Activated CD8-positive, alpha-beta T cell treated with anti-CD3 and anti-CD28 coated beads for 36 hours (primary cell): Measurements from ENCODE around the gene XRCC5. TPM values are rescaled to one million over a fixed set of nuclear protein-coding genes. Genes with fewer than 3 reads are reported as not detected.

Experiments used
- ATAC-seq: fragments of 200-7000 bp; cut with Tn5 transposase; one replicate; pipeline ENCODE4 v1.10.0; 2021; ENCODE audit warnings: mild to moderate bottlenecking, moderate library complexity
- CTCF ChIA-PET: fragments of 350-600 bp; sonication (Branson Sonifier 250); formaldehyde crosslinking; loops from one replicate; lab custom pipeline; 2021; ENCODE audit warnings: antibody characterized with exemption; lab: Charles Lee
- POLR2A ChIA-PET: fragments of 350-600 bp; sonication (Branson Sonifier 250); formaldehyde crosslinking; loops from one replicate; lab custom pipeline; 2021; ENCODE audit warnings: antibody characterized with exemption; lab: Charles Lee
- DNase-seq: peaks from one replicate; pipeline ENCODE4 v3.0.0-alpha.2; 2020
- H3K27ac Mint-ChIP-seq: one replicate; pipeline ENCODE4 v1.8.0; 2021; ENCODE audit warnings: mild to moderate bottlenecking, mixed read lengths
- H3K27me3 Mint-ChIP-seq: one replicate; pipeline ENCODE4 v1.8.0; 2021; ENCODE audit warnings: mixed read lengths
- H3K36me3 Mint-ChIP-seq: one replicate; pipeline ENCODE4 v1.8.0; 2021; ENCODE audit warnings: low read depth, mixed read lengths
- H3K4me1 Mint-ChIP-seq: one replicate; pipeline ENCODE4 v1.8.0; 2021; ENCODE audit warnings: low read depth, mixed read lengths
- H3K4me3 Mint-ChIP-seq: one replicate; pipeline ENCODE4 v1.8.0; 2021; ENCODE audit warnings: mild to moderate bottlenecking, moderate library complexity, mixed read lengths
- H3K9me3 Mint-ChIP-seq: one replicate; pipeline ENCODE4 v1.8.0; 2021; ENCODE audit warnings: mixed read lengths
- CTCF ChIP-seq: fragments of 200-600 bp; IDR thresholded peaks from one replicate; pipeline ENCODE4 v1.8.0; 2022; ENCODE audit warnings: antibody characterized with exemption, mild to moderate bottlenecking
- intact Hi-C: fragments of 100-400 bp; cut with micrococcal nuclease; formaldehyde crosslinking; loops from one replicate; pipeline ENCODE4 v1.10.0; 2022
- total RNA-seq, 2 experiments: library from RNA; stranded (reverse); gene quantifications; one replicate each; pipeline ENCODE4 v1.2.3, GENCODE V29; 2021

The XRCC5 gene
- total RNA-seq, 2 experiments from 2014 or later, result 541 to 544 TPM

DNA sequence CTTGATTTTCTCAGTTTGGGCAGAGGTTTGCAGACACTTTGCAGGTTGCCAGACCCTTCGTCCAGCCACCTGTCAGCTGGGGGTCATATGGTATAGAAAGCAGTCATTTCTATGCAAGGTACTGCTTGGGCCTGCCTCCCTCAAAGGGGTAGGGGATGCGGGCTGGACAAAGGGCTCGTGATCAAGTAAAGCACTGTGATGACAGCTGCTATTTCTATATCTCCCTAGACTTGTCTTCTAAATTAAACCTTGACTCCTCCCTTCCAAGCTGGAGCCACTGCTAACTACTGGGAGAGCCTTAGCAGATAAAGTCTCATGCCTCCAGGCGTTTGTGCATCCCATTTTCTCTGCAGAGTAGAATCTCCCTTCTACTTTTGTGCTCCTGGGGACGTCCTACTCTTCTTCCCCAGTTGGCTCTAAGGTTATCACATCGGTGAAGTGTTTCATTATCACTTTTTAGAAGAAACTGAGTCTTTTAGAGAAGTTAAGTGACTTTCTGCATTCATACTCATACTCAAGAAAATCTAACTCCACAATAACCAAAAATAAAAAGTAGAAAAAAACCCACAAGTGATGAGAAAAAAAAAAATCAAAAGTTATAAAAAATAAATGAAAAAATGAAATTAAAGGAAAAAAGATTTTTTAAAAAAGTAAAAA lies 710 bp upstream of the XRCC5 start:
- peak overlapping the region; percentile 98 for H3K27ac Mint-ChIP-seq
- ChIA-PET POLR2A (interaction anchor here (1.1 to 5.7 kb wide), 7 partner anchors 10 to 76 kb away, joined by 3 to 41 read pairs (median 15); partner anchors contain the start of genes PECR and TMEM169), CTCF (interaction anchor here (0.8 to 4.8 kb wide), 16 partner anchors 11 to 245 kb away, joined by 3 to 40 read pairs (median 4); partner anchors contain the start of genes PECR and TMEM169)
- peak overlapping the region; percentile 96 for H3K4me3 Mint-ChIP-seq
- H3K27me3 Mint-ChIP-seq, result no peaks in the 10 kb centered on the region
- no peak for ATAC-seq
- H3K4me1 Mint-ChIP-seq, result peaks cover 36% of the 10 kb centered on the region
- TF ChIP-seq CTCF, result no peak
- intact Hi-C loops, result no loop called here
- no peaks in the 10 kb centered on the region for H3K9me3 Mint-ChIP-seq
- peaks cover 39% of the 10 kb centered on the region for H3K36me3 Mint-ChIP-seq
- no peak for DNase-seq

DNA sequence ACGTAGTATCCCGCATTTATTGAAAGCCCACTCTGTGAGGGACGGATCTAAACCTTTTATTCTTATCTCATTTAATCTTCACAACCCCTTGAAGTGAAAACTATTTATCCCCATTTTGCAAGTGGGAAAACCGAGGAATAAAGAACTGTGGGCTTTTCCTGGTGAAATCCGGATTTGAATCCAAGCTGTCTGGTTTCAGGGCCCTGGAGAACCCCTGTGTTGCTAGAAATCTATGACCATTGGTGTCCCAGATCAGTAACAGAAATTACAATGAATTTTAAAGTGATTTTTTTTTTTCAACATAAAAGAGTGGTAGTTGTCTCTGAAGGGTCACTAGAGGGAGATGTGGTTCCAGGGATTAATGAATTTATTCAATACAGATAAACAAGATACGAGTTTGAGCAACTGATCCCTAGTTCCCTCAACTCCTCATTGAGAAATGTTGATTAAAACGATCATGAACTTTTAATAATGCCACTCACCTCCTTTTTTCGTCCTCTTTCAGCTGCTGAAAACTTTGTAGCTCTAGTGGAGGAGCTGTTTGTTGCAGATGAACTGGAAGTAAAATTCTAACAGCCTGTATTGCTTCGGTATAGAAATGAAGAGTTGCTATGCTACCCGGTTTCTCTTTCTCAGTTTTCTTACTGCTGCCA lies 940 bp downstream of the XRCC5 start:
- intact Hi-C loops, result loop anchor here (5.0 to 10.0 kb wide), 3 partner anchors 78 to 385 kb away; partner anchors contain the start of genes RPL37A and SMARCAL1
- Mint-ChIP-seq H3K4me3 (peak overlapping the region; percentile 96), H3K9me3 (no peaks in the 10 kb centered on the region), H3K27ac (peak overlapping the region; percentile 98), H3K36me3 (peaks cover 56% of the 10 kb centered on the region), H3K4me1 (peaks cover 50% of the 10 kb centered on the region), H3K27me3 (no peaks in the 10 kb centered on the region)
- POLR2A ChIA-PET, result interaction anchor here (0.6 to 5.7 kb wide), 14 partner anchors 8 to 112 kb away, joined by 3 to 41 read pairs (median 4); partner anchors contain the start of genes PECR and TMEM169
- CTCF ChIA-PET, result interaction anchor here (0.6 to 4.8 kb wide), 40 partner anchors 9 to 557 kb away, joined by 3 to 40 read pairs (median 4); partner anchors contain the start of genes MREG, PECR, RPL37A and TMEM169
- DNase-seq, result no peak
- peak; percentile 86 for TF ChIP-seq CTCF
- no peak for ATAC-seq

DNA sequence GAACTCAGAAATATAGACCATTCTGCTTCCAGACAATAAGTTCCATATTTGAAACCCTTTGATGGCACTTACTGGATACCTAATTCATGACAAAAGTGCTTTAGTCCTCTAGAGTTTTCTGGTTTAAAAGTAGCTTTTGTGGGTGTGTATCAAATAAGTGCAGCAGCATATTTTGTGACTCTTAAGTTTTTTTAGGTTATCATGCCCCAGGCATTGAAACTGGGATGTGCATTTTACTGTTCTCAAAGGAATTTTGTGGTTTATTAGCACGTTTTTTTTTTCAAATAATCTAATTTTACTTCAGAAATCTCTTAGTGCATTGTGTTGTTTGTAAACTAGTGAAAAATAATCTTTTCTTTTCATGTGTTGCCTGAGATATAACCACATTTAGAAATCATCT lies 1.5 kb downstream of the XRCC5 start:
- DNase-seq (no peak), ATAC-seq (no peak)
- Mint-ChIP-seq H3K27me3 (no peaks in the 10 kb centered on the region), H3K9me3 (no peaks in the 10 kb centered on the region), H3K27ac (peak overlapping the region; percentile 98), H3K4me3 (peak overlapping the region; percentile 96), H3K4me1 (peaks cover 54% of the 10 kb centered on the region), H3K36me3 (peaks cover 60% of the 10 kb centered on the region)
- TF ChIP-seq CTCF, result no peak
- ChIA-PET POLR2A (interaction anchor here (0.6 to 5.7 kb wide), 11 partner anchors 9 to 95 kb away, joined by 3 to 41 read pairs (median 5); partner anchors contain the start of genes PECR and TMEM169), CTCF (interaction anchor here (0.6 to 4.8 kb wide), 34 partner anchors 9 to 556 kb away, joined by 3 to 40 read pairs (median 4); partner anchors contain the start of genes MREG, PECR, RPL37A and TMEM169)
- intact Hi-C loops, result loop anchor here (5.0 to 10.0 kb wide), 3 partner anchors 78 to 384 kb away; partner anchors contain the start of genes RPL37A and SMARCAL1

DNA sequence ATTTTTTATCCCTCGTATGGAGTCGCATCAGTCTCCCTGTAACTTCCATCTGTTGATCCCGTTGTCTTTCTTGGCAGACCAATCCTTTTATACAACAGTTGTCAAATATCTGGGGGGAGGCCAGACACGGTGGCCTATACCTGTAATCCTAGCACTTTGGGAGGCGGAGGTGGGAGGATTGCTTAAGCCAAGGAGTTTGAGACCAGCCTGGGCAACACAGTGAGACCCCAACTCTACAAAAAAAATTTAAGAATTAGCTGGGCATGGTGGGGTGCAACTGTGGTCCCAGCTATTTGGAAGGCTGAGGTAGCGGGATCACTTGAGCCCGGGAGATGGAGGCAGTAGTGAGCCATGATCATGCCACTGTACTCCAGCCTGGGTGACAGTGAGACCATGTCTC lies 2.0 kb downstream of the XRCC5 start:
- intact Hi-C loops, result loop anchor here (5.0 to 10.0 kb wide), 3 partner anchors 79 to 384 kb away; partner anchors contain the start of genes RPL37A and SMARCAL1
- peak overlapping the region; percentile 96 for H3K4me3 Mint-ChIP-seq
- no peak for TF ChIP-seq CTCF
- H3K4me1 Mint-ChIP-seq, result peaks cover 56% of the 10 kb centered on the region
- ChIA-PET CTCF (interaction anchor here (0.8 to 4.8 kb wide), 18 partner anchors 8 to 91 kb away, joined by 3 to 40 read pairs (median 4); no protein-coding TSS in a partner anchor), POLR2A (interaction anchor here (0.8 to 5.7 kb wide), 7 partner anchors 10 to 96 kb away, joined by 3 to 41 read pairs (median 15); partner anchors contain the start of genes PECR and TMEM169)
- H3K27ac Mint-ChIP-seq, result peak overlapping the region; percentile 98
- H3K9me3 Mint-ChIP-seq, result no peaks in the 10 kb centered on the region
- peaks cover 62% of the 10 kb centered on the region for H3K36me3 Mint-ChIP-seq
- ATAC-seq (no peak), DNase-seq (no peak)
- no peaks in the 10 kb centered on the region for H3K27me3 Mint-ChIP-seq
